Tibial nerve (tissue), 4 donors: Measurements from ENCODE around the gene RPN1. TPM values are rescaled to one million over a fixed set of nuclear protein-coding genes. Genes with fewer than 3 reads are reported as not detected.

ENCODE experiments used
- DNase-seq, 2 donors: peaks; one replicate each; pipeline ENCODE4 v3.0.0-alpha.2; 2019; ENCODE audit warnings: low spot score in 2 of 2
- H3K27ac ChIP-seq, 4 donors: fragments of 200-600 bp; sonication (generic) in 3 of 4; one replicate each; pipeline ENCODE4 v1.5.1; 2017 to 2019; ENCODE audit warnings: mild to moderate bottlenecking in 1 of 4
- H3K27me3 ChIP-seq, 2 donors: fragments of 200-600 bp; sonication (generic) in 1 of 2; one replicate each; pipeline versions ENCODE4 v1.5.1 to v1.6.0; 2017 to 2019
- H3K36me3 ChIP-seq, 3 donors: fragments of 200-600 bp; sonication (generic); one replicate each; pipeline ENCODE4 v1.5.1; 2018 to 2019
- H3K4me1 ChIP-seq, 4 donors: fragments of 200-600 bp; sonication (generic) in 3 of 4; one replicate each; pipeline ENCODE4 v1.5.1; 2017 to 2019
- H3K4me3 ChIP-seq, 4 donors: fragments of 200-600 bp; sonication (generic) in 3 of 4; one replicate each; pipeline ENCODE4 v1.5.1; 2017 to 2019; ENCODE audit warnings: mild to moderate bottlenecking in 1 of 4, moderate library complexity in 1 of 4
- H3K9me3 ChIP-seq, 4 donors: fragments of 200-600 bp; sonication (generic) in 3 of 4; one replicate each; pipeline ENCODE4 v1.5.1; 2017 to 2019
- CTCF ChIP-seq, 5 experiments: fragments of 200-600 bp in 3 of 5; fragments of 450-650 bp in 2 of 5; sonication (generic) in 3 of 5; IDR thresholded peaks; one replicate each; pipeline ENCODE4 v1.5.1; 2016 to 2019; ENCODE audit warnings: antibody characterized with exemption in 5 of 5, mild to moderate bottlenecking in 3 of 5, moderate library complexity in 2 of 5
- EP300 ChIP-seq, 2 donors: sonication (generic); formaldehyde crosslinking; IDR thresholded peaks; one replicate each; pipeline ENCODE4 v1.6.1; 2017; ENCODE audit warnings: antibody characterized with exemption in 2 of 2, mild to moderate bottlenecking in 1 of 2
- POLR2A ChIP-seq, 2 donors: fragments of 450-650 bp; IDR thresholded peaks; one replicate each; pipeline ENCODE4 v1.6.1; 2017; ENCODE audit warnings: antibody characterized with exemption in 2 of 2, mild to moderate bottlenecking in 2 of 2, moderate library complexity in 2 of 2
- WGBS, 2 donors: methylation state at CpG; one replicate each; pipeline ENCODE4 v1.1.5; 2018; 5-methylcytosine and 5-hydroxymethylcytosine counted together
- total RNA-seq, 4 donors: library from RNA; depleted of rRNA; stranded (reverse); fragments of >200 nt; gene quantifications; one replicate each; pipeline ENCODE4 v1.1.0, GENCODE V29; 2016

RPN1 gene
- total RNA-seq: 100 to 1,000 TPM; 173 to 255 (median 204) TPM

GRCh38 chr3:128650096-128651050, at the start of gene RPN1:
RPN1 (minus strand) TSS chr3:128650818; CDS start chr3:128650800, 18 bp downstream.
- Histone ChIP-seq H3K27ac (peak within 1 kb of the TSS; percentile 95 to 99 (median 98)), H3K4me1 (peaks cover 0 to 29% (median 14%) of the 10 kb centered on the region in 4 donors), H3K27me3 (no peaks in the 10 kb centered on the region), H3K4me3 (peak within 1 kb of the TSS; percentile 83 to 100 (median 98)), H3K36me3 (peaks cover 0 to 2% (median 0%) of the 10 kb centered on the region in 3 donors), H3K9me3 (no peaks in the 10 kb centered on the region)
- TF ChIP-seq CTCF (IDR thresholded peaks at IDR 0.05): peak in 1 of 5 experiments; percentile 20
- TF ChIP-seq POLR2A (IDR thresholded peaks at IDR 0.05): peak; percentile 62 to 83
- peak; percentile 44 to 92 for TF ChIP-seq EP300 (IDR thresholded peaks at IDR 0.05)
- 1 to 2% methylated on average over 32 to 68 of the region's 96 CpGs for WGBS, 2 donors
- DNase-seq: peak; percentile 90 to 92

- H3K27ac ChIP-seq: peak overlapping the region; percentile 60 to 87 (median 67)
- TF ChIP-seq CTCF (IDR thresholded peaks at IDR 0.05) (no peak), EP300 (IDR thresholded peaks at IDR 0.05) (no peak), POLR2A (IDR thresholded peaks at IDR 0.05) (peak in 1 of 2 donors; percentile 11)
- no peak for DNase-seq
- no peaks in the 10 kb centered on the region for H3K27me3 ChIP-seq
- H3K36me3 ChIP-seq: no peaks in the 10 kb centered on the region
- H3K4me3 ChIP-seq: peak overlapping the region; percentile 43 to 72 (median 50)
- H3K4me1 ChIP-seq: peaks cover 0 to 3% (median 0%) of the 10 kb centered on the region in 4 donors
- 2 to 4% methylated on average over 28 to 29 of the region's 53 CpGs for WGBS, 2 donors
- no peaks in the 10 kb centered on the region for H3K9me3 ChIP-seq
Observed at GRCh38 chr3:128698211-128699047, 47.8 kb upstream of the RPN1 start.

- Histone ChIP-seq H3K4me1 (peaks cover 0 to 3% (median 0%) of the 10 kb centered on the region in 4 donors), H3K27me3 (peaks cover 0 to 1% of the 10 kb centered on the region in 2 donors), H3K27ac (no peak overlapping the region), H3K9me3 (no peaks in the 10 kb centered on the region), H3K4me3 (no peak overlapping the region), H3K36me3 (no peaks in the 10 kb centered on the region)
- TF ChIP-seq CTCF (IDR thresholded peaks at IDR 0.05): no peak
- no peak for TF ChIP-seq EP300 (IDR thresholded peaks at IDR 0.05)
- no peak for TF ChIP-seq POLR2A (IDR thresholded peaks at IDR 0.05)
- no peak for DNase-seq
- 86 to 89% methylated on average over 8 of the region's 8 CpGs for WGBS, 2 donors
Observed at GRCh38 chr3:128697341-128697740, 46.7 kb upstream of the RPN1 start.

- 17 to 53% methylated on average over 2 of the region's 2 CpGs for WGBS, 2 donors
- peaks cover 0 to 3% (median 0%) of the 10 kb centered on the region in 4 donors for H3K4me1 ChIP-seq
- H3K27me3 ChIP-seq: peaks cover 0 to 4% of the 10 kb centered on the region in 2 donors
- no peaks in the 10 kb centered on the region for H3K9me3 ChIP-seq
- TF ChIP-seq CTCF (IDR thresholded peaks at IDR 0.05) (no peak), POLR2A (IDR thresholded peaks at IDR 0.05) (no peak)
- no peak for DNase-seq
- no peak overlapping the region for H3K27ac ChIP-seq
- no peak overlapping the region for H3K4me3 ChIP-seq
- H3K36me3 ChIP-seq: no peaks in the 10 kb centered on the region
Observed at GRCh38 chr3:128693696-128694095, 43.1 kb upstream of the RPN1 start.
